H1 (cell line): ENCODE results near the gene WFDC12. TPM values are rescaled to one million over a fixed set of nuclear protein-coding genes. Genes with fewer than 3 reads are reported as not detected.

Experiments used
- CTCF ChIA-PET: fragments of 300-600 bp; sonication (Branson Sonifier 250); formaldehyde crosslinking; loops from one replicate; lab custom pipeline; 2021; ENCODE audit not compliant: partially characterized antibody; lab: Charles Lee
- POLR2A ChIA-PET: fragments of 300-600 bp; sonication (Branson Sonifier 250); formaldehyde crosslinking; loops from one replicate; lab custom pipeline; 2021; ENCODE audit warnings: inconsistent platforms; ENCODE audit not compliant: partially characterized antibody; lab: Charles Lee
- DNase-seq, 2 experiments: peaks; one replicate each; pipeline versions ENCODE4 v3.0.0 to v3.0.0-alpha.2; 2010 to 2022; ENCODE audit warnings: low spot score in 2 of 2, low read depth in 1 of 2, mixed read lengths in 1 of 2
- FAIRE-seq: peaks from 2 replicates; lab custom pipeline; 2011; peaks lifted over from hg19 to GRCh38; lab: Jason Lieb, UNC
- H2AFZ ChIP-seq: 2 replicates; pipeline ENCODE4 v1.8.1; 2012; ENCODE audit warnings: low read length, inconsistent platforms
- H2AK5ac ChIP-seq: 2 replicates; pipeline ENCODE4 v1.6.1; 2013; ENCODE audit warnings: low read depth, low read length
- H2BK120ac ChIP-seq: replicated peaks from 2 replicates; pipeline ENCODE3; 2013; ENCODE audit warnings: low read depth, low read length, inconsistent platforms
- H2BK12ac ChIP-seq: 2 replicates; pipeline ENCODE4 v1.6.1; 2013; ENCODE audit warnings: low read depth, low read length
- H2BK15ac ChIP-seq: 2 replicates; pipeline ENCODE4 v1.6.1; 2013; ENCODE audit warnings: low read length
- H2BK20ac ChIP-seq: 2 replicates; pipeline ENCODE4 v1.6.1; 2013; ENCODE audit warnings: low read length
- H2BK5ac ChIP-seq: 2 replicates; pipeline ENCODE4 v1.6.1; 2013; ENCODE audit warnings: low read depth, low read length
- H3K14ac ChIP-seq: 2 replicates; pipeline ENCODE4 v1.6.1; 2013; ENCODE audit warnings: inconsistent platforms; ENCODE audit not compliant: insufficient read length
- H3K18ac ChIP-seq: 2 replicates; pipeline ENCODE4 v1.6.1; 2013; ENCODE audit warnings: low read length; ENCODE audit errors: extremely low read depth
- H3K23ac ChIP-seq: 2 replicates; pipeline ENCODE4 v1.6.1; 2013; ENCODE audit warnings: inconsistent platforms; ENCODE audit not compliant: insufficient read length
- H3K23me2 ChIP-seq: 2 replicates; pipeline ENCODE4 v1.6.1; 2013; ENCODE audit warnings: low read depth, low read length
- H3K27ac ChIP-seq: 2 replicates; pipeline ENCODE4 v1.6.1; 2011; ENCODE audit warnings: low read depth, low read length, inconsistent platforms
- H3K27me3 ChIP-seq, 4 experiments: replicated peaks in 1 of 4; 1 replicate in 1 of 4; 2 replicates in 3 of 4; pipeline versions ENCODE4 v1.6.1 to v1.8.1; 2011 to 2013; ENCODE audit warnings: low read length in 3 of 4, mild to moderate bottlenecking in 3 of 4, inconsistent platforms in 2 of 4, mixed read lengths in 2 of 4, moderate library complexity in 1 of 4; ENCODE audit not compliant: control insufficient read depth in 3 of 4, insufficient read depth in 3 of 4; ENCODE audit errors: extremely low read depth in 1 of 4
- H3K36me3 ChIP-seq, 4 experiments: 2 replicates each; pipeline versions ENCODE4 v1.6.1 to v1.8.1; 2011 to 2013; ENCODE audit warnings: mild to moderate bottlenecking in 4 of 4, low read length in 3 of 4, moderate library complexity in 2 of 4, control low read depth in 1 of 4, inconsistent platforms in 1 of 4; ENCODE audit not compliant: insufficient read depth in 4 of 4, control insufficient read depth in 2 of 4
- H3K4ac ChIP-seq: replicated peaks from 2 replicates; pipeline ENCODE3; 2013; ENCODE audit warnings: low read length, low read depth, mixed read lengths, inconsistent platforms; ENCODE audit not compliant: insufficient read length
- H3K4me1 ChIP-seq, 4 experiments: replicated peaks in 1 of 4; 1 replicate in 1 of 4; 2 replicates in 3 of 4; pipeline versions ENCODE4 v1.6.1 to v1.8.1; 2011 to 2013; ENCODE audit warnings: low read length in 3 of 4, inconsistent platforms in 2 of 4, mixed read lengths in 1 of 4; ENCODE audit not compliant: insufficient read depth in 4 of 4, control insufficient read depth in 3 of 4
- H3K4me2 ChIP-seq, 2 experiments: 2 replicates each; pipeline versions ENCODE4 v1.6.1 to v1.8.1; 2011 to 2013; ENCODE audit warnings: low read depth in 2 of 2, low read length in 2 of 2, control low read depth in 1 of 2, inconsistent platforms in 1 of 2, mild to moderate bottlenecking in 1 of 2; ENCODE audit not compliant: insufficient read depth in 1 of 2
- H3K4me3 ChIP-seq, 4 experiments: fragments of 200-600, 300-600 bp in 1 of 4; sonication (generic), shearing (Covaris generic), sonication (Bioruptor Twin) in 1 of 4; 2 replicates each; pipeline versions ENCODE4 v1.5.1 to v1.8.1; 2011 to 2016; ENCODE audit warnings: low read length in 4 of 4, low read depth in 3 of 4, control low read depth in 2 of 4, inconsistent platforms in 2 of 4, mild to moderate bottlenecking in 2 of 4, mixed read lengths in 1 of 4, moderate library complexity in 1 of 4; ENCODE audit not compliant: insufficient read depth in 2 of 4; ENCODE audit errors: extremely low read depth in 1 of 4
- H3K56ac ChIP-seq: replicated peaks from 2 replicates; pipeline ENCODE3; 2013; ENCODE audit warnings: low read depth, mild to moderate bottlenecking, mixed read lengths, low read length, inconsistent platforms; ENCODE audit not compliant: insufficient read length
- H3K79me1 ChIP-seq: 2 replicates; pipeline ENCODE4 v1.6.1; 2013; ENCODE audit warnings: low read depth, low read length, control low read depth
- H3K79me2 ChIP-seq, 2 experiments: 2 replicates each; pipeline versions ENCODE4 v1.6.1 to v1.8.1; 2012 to 2013; ENCODE audit warnings: low read length in 2 of 2, mild to moderate bottlenecking in 2 of 2, inconsistent platforms in 1 of 2; ENCODE audit not compliant: insufficient read depth in 2 of 2, control insufficient read depth in 1 of 2
- H3K9ac ChIP-seq, 4 experiments: replicated peaks in 1 of 4; 1 replicate in 1 of 4; 2 replicates in 3 of 4; pipeline versions ENCODE4 v1.6.1 to v1.8.1; 2011 to 2013; ENCODE audit warnings: low read depth in 3 of 4, low read length in 3 of 4, control low read depth in 2 of 4, mild to moderate bottlenecking in 2 of 4, moderate library complexity in 2 of 4, inconsistent platforms in 1 of 4; ENCODE audit errors: extremely low read depth in 1 of 4
- H3K9me3 ChIP-seq, 2 experiments: 2 replicates each; pipeline versions ENCODE4 v1.6.1 to v1.8.1; 2012 to 2013; ENCODE audit warnings: mild to moderate bottlenecking in 2 of 2, moderate library complexity in 2 of 2, control low read depth in 1 of 2, inconsistent platforms in 1 of 2, low read depth in 1 of 2, low read length in 1 of 2, mixed read lengths in 1 of 2; ENCODE audit not compliant: insufficient read depth in 2 of 2
- H4K20me1 ChIP-seq, 2 experiments: replicated peaks in 1 of 2; 2 replicates each; pipeline versions ENCODE3 to v1.8.1; 2011 to 2013; ENCODE audit warnings: inconsistent platforms in 2 of 2, low read length in 2 of 2, mild to moderate bottlenecking in 1 of 2; ENCODE audit not compliant: insufficient read depth in 2 of 2, control insufficient read depth in 1 of 2
- H4K5ac ChIP-seq: 2 replicates; pipeline ENCODE4 v1.6.1; 2013; ENCODE audit warnings: low read length, low read depth, mixed read lengths, inconsistent platforms; ENCODE audit not compliant: insufficient read length
- H4K8ac ChIP-seq: 2 replicates; pipeline ENCODE4 v1.8.0; 2013; ENCODE audit warnings: mild to moderate bottlenecking, moderate library complexity, low read length, inconsistent platforms; ENCODE audit not compliant: insufficient read depth; ENCODE audit errors: extremely low read depth
- H4K91ac ChIP-seq: replicated peaks from 2 replicates; pipeline ENCODE3; 2013; ENCODE audit warnings: low read length, mixed read lengths, inconsistent platforms; ENCODE audit not compliant: insufficient read length
- ASH2L ChIP-seq: fragments of 200-600, 300-600 bp; sonication (generic); IDR thresholded peaks from one replicate; pipeline ENCODE4 v1.7.1; 2017; ENCODE audit warnings: low read length
- HDAC2 ChIP-seq, 2 experiments: fragments of 300-600 bp in 1 of 2; sonication (generic) in 1 of 2; IDR thresholded peaks; 2 replicates each; pipeline ENCODE4 v1.6.1; 2011 to 2012; ENCODE audit warnings: low read depth in 2 of 2, low read length in 2 of 2, mild to moderate bottlenecking in 2 of 2, moderate library complexity in 2 of 2, borderline replicate concordance in 1 of 2, inconsistent platforms in 1 of 2
- POLR2AphosphoS5 ChIP-seq: IDR thresholded peaks from 2 replicates; pipeline ENCODE4 v1.6.1; 2011; ENCODE audit warnings: low read depth, low read length
- SP2 ChIP-seq: IDR thresholded peaks from 2 replicates; pipeline ENCODE4 v1.6.1; 2012; ENCODE audit warnings: mild to moderate bottlenecking, low read length, inconsistent platforms
- TAF1 ChIP-seq: IDR thresholded peaks from 2 replicates; pipeline ENCODE4 v1.6.1; 2011; ENCODE audit warnings: mild to moderate bottlenecking, low read depth, low read length
- TAF7 ChIP-seq: optimal IDR thresholded peaks from 2 replicates; pipeline ENCODE3; 2011; ENCODE audit warnings: low read depth, mild to moderate bottlenecking, inconsistent platforms, low read length, moderate library complexity, borderline replicate concordance
- ZNF274 ChIP-seq: IDR thresholded peaks from 2 replicates; pipeline ENCODE4 v1.7.0; 2012; ENCODE audit warnings: low read length, borderline replicate concordance; ENCODE audit errors: extremely low read depth
- WGBS, 2 experiments: shearing (Covaris generic) in 1 of 2; methylation state at CpG; one replicate each; pipeline versions ENCODE4 v1.1.6 to v1.1.7; 2013 to 2015; ENCODE audit warnings: low lambda C conversion rate in 2 of 2, mixed read lengths in 2 of 2, inconsistent platforms in 1 of 2, low coverage in 1 of 2, missing lambda C conversion rate in 1 of 2; ENCODE audit not compliant: insufficient replicate concordance in 2 of 2, insufficient coverage in 1 of 2, insufficient read length in 1 of 2; ENCODE audit errors: extremely low coverage in 1 of 2, missing lambda C conversion rate in 1 of 2; 5-methylcytosine and 5-hydroxymethylcytosine counted together
- polyA plus RNA-seq, 7 experiments: library from polyadenylated mRNA; depleted of rRNA in 3 of 7; stranded (reverse) in 5 of 7; unstranded in 2 of 7; fragments of >200 nt in 5 of 7; fragments of 200-250 nt in 2 of 7; gene quantifications; 1 replicate in 5 of 7; 2 replicates in 1 of 7; 4 replicates in 1 of 7; pipeline versions ENCODE4 v1.2.1 to v1.2.3, GENCODE V29; 2011 to 2013; ENCODE audit warnings: missing spikeins in 2 of 7, mixed read lengths in 2 of 7
- total RNA-seq: library from RNA; stranded (reverse); fragmentation: NEBNext Ultra II Directional; extraction: Animal tissue kit (Norgen Biotek cat#: 25700); gene quantifications from 2 replicates; pipeline ENCODE4 v1.2.1, GENCODE V29; 2021

Gene WFDC12
- total and polyA plus RNA-seq, 2 of the 8 experiments (the other 6 are each of a cell fraction or from before 2014, with no cell fraction given), result not detected

DNA sequence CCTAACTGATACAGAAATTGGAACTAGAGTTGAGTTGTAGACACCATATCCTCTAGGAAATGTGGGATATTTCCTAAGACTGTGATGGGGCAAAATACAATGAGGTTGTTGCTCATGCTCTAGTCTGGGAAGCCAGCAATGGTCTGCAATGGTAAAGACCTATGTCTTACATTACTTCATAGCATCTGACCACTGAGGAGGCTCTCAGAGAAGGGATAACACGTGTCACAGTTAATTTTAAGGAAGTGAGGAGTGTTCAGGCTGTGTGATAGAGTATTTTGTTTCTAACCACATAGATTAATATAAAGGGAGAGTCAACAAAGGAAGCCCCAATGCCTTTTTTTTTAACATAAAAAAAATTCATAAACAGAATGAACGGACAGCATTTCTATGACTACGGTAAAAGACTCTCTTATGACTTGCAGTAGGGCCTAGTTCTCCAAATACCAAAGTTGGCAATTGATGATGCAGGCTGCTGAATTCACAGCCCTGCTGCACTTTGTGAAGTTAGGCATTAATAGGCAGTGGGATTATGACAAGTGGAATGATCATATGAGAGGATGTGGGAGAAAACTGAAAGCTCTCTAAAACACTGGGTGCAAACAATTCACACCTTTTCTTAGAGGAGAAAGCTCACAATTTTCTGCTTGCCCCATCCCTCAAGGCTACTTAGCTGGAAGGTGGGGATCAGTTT is 37.0 kb downstream of the WFDC12 start:
- DNase-seq, result no peak
- Histone ChIP-seq H3K23ac (no peak overlapping the region), H3K4me2 (no peak overlapping the region), H2BK120ac (no peak overlapping the region), H2BK5ac (no peak overlapping the region), H2AK5ac (no peak overlapping the region), H3K27me3 (no peaks in the 10 kb centered on the region), H3K4ac (no peak overlapping the region), H2AFZ (no peak overlapping the region), H4K8ac (no peak overlapping the region), H2BK20ac (no peak overlapping the region), H2BK15ac (no peak overlapping the region), H3K23me2 (no peaks in the 10 kb centered on the region), H2BK12ac (no peak overlapping the region), H4K20me1 (no peaks in the 10 kb centered on the region), H4K5ac (no peak overlapping the region), H3K18ac (no peak overlapping the region), H3K9ac (no peak overlapping the region), H3K36me3 (peaks cover 0 to 10% (median 0%) of the 10 kb centered on the region in 4 experiments; a peak in 3 of 8 replicates), H3K79me1 (no peaks in the 10 kb centered on the region), H3K79me2 (no peaks in the 10 kb centered on the region), H3K27ac (no peak overlapping the region), H3K9me3 (peaks cover 3 to 8% of the 10 kb centered on the region in 2 experiments; a peak in 2 of 4 replicates), H4K91ac (no peak overlapping the region), H3K14ac (no peak overlapping the region), H3K4me3 (no peak overlapping the region), H3K56ac (no peak overlapping the region), H3K4me1 (no peaks in the 10 kb centered on the region; a peak in 1 of 7 replicates)
- ChIA-PET POLR2A (interaction anchor here (1.3 kb wide), 1 partner anchor 11 kb away, joined by 3 read pairs; no protein-coding TSS in a partner anchor), CTCF (interaction anchor here (0.6 to 4.7 kb wide), 6 partner anchors 9 to 76 kb away, joined by 3 to 22 read pairs (median 6); no protein-coding TSS in a partner anchor)
- 97% methylated on average over 3 of the region's 3 CpGs; no CpG with 5 or more reads in 1 of the 2 experiments for WGBS, 2 experiments
- no peak for FAIRE-seq
- no peak for TF ChIP-seq ZNF274
- TF ChIP-seq ASH2L, result no peak
- TF ChIP-seq TAF7, result no peak
- no peak for TF ChIP-seq SP2
- no peak for TF ChIP-seq HDAC2 (IDR thresholded peaks at IDR 0.05; ENCODE audit: borderline replicate concordance in 1 of 2, low read depth in 2 of 2, low read length in 2 of 2)
- no peak for TF ChIP-seq TAF1
- TF ChIP-seq POLR2AphosphoS5, result no peak
